GM18907 (cell line): ENCODE data around the gene CDIPT.

Experiments
- ATAC-seq: cut with Tn5 transposase; IDR thresholded peaks from one replicate; pipeline ENCODE4 v1.9.1; 2021; ENCODE audit warnings: mild to moderate bottlenecking, moderate library complexity; ENCODE audit not compliant: unreplicated experiment

Gene CDIPT

DNA sequence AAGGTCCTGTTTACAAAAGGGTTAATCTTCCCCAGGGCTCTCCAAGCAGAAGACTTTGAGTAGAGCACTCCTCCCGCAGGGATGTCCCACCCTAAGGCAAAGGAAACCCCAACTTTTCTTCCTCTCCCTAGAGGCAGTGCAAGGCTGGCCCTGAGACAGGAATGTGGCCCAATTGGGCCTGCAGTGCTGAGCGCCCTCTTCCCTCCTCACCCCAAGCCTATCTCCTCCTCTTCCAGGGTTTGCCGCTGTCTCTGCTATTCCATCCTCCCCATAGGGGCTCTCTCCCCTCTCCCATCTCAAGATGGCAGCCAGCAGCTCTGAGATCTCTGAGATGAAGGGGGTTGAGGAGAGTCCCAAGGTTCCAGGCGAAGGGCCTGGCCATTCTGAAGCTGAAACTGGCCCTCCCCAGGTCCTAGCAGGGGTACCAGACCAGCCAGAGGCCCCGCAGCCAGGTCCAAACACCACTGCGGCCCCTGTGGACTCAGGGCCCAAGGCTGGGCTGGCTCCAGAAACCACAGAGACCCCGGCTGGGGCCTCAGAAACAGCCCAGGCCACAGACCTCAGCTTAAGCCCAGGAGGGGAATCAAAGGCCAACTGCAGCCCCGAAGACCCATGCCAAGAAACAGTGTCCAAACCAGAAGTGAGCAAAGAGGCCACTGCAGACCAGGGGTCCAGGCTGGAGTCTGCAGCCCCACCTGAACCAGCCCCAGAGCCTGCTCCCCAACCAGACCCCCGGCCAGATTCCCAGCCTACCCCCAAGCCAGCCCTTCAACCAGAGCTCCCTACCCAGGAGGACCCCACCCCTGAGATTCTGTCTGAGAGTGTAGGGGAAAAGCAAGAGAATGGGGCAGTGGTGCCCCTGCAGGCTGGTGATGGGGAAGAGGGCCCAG lies 50.0 kb downstream of the CDIPT start:
- no peak for ATAC-seq

DNA sequence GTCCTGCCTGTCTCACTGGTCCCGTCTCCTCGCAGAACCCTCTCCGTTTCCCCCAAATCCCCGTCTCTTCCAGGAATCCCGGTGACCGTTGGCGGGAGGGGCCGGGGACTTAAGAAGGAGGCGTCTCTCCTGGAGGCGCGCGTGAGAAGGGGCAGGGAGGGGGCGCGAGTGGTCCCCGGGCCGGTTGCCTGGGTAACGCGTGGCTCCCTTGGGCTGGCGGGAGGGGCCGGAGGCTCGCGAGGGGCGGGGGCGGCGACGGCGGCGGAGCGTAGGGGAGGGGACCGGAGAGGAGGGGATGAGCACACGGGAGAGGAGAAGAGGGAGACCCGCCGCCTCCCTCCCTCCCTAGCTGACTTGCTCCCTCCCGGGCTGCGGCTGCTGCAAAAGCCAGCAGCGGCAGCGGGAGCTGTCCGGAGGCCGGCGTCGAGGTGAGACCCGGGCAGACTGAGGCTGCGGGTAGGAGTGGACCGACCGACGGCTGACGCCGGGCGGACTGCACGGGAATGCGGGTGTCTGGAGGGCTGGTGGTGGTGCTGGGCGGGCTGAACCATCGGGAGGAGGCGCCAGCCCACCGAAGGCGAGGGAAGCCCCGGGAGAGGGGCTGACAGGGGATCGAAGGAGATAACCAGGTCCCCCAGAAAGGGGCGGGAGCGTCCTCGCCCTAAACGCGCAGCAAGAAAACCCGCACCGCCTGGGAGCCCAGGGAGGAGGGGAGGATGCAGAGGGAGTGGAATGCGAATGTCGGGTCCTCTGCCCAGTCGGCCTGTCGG lies 50.9 kb downstream of the CDIPT start, which contains the start of gene PRRT2:
PRRT2 (plus strand) TSS at position 298 of the 770 bp plus-strand sequence. CDS start 862 bp downstream, outside the sequence.
- no peak for ATAC-seq

DNA sequence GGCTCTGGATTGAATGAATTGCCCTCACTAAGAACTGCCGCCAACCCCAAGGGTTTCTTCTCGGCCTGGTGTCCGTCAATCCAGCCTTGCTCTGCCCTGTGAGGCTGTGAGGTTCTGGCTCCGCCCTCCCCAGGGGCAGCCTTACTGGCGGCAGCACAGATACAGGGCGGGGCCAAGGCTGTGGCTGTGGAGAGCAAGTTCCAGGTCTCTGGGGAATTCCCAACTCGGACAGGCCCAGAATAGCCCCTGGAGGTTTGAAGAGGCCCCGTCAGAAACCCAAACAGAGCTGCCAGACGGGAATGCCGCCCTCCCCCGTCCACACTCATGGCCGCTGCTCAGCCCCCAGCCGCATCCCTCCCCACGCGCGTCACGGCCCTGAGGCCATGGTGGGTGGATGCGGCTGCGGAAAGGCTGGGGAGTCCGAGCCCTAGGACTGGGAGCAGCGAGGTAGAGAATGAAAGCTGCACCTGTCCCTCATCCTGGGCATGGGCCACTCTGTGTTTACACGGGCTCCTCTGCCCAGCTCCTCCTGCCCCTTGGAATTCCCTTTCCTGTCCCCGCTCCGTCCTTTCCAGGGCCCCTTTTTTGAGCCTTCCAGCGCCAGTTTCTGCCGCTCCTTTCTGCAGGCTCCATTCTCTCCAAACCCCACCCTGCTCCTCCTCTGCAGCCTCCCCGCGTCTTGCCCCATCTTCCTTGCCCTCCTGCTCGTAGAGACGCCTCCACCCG lies 51.7 kb downstream of the CDIPT start:
- ATAC-seq = peak; percentile 30

DNA sequence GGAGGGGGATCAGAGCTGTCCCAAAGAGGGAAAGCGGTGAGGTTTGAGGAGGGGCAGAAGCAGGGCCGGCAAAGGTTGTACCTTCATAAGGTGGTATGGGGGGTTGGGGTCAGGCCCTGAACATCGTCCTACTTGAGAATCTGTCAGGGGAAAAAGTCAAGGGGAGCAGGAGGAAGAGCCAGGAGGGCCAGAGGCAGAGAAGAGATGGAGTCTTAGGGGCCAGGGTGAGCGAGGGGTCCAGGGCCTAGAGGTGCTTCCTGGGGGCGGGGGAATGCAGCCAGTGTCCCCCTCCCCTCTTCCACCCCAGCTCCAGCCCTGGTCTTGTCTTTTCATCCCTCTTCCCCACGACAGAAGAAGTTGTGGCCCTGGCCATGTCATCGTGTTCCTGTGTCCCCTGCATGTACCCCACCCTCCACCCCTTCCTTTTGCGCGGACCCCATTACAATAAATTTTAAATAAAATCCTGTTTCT lies 52.3 kb downstream of the CDIPT start:
- no peak for ATAC-seq

DNA sequence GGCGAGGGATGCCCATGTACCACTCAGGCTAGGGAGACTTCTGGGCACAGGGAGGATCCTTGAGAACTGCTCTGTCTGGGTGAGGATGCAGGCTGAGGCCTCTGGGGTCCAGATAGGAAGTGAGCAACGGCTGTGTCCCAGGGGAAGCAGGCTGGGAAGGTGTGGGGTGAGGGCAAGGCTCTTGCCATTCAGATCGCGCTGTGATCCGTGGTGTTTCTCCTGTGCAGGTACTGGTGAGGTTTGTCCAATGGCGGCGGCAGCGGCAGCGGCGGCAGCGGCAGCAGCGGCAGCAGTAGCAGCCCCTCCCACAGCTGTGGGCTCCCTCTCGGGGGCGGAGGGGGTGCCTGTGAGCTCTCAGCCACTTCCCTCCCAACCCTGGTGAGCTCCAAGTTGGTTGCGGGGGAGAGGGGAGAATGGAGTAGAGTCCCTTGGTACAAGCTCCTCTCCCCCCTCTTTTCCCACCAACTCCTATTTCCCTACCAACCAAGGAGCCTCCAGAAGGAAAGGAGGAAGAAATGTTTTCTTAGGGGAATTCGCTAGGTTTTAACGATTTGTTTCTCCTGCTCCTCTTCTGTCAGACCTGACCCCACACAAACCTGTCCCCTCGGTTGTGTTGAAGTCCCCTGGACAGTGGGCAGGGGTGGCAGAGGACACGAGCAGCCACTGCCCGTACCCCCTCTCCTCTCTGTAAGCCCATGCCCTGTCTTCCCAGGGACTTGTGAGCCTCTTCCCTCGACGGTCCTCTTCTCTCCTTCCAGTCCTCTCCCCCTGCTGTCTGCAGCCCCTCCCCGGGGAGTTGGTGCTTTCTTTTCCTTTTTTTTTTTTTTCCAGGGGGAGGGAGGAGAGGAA lies 53.0 kb downstream of the CDIPT start:
- no peak for ATAC-seq

DNA sequence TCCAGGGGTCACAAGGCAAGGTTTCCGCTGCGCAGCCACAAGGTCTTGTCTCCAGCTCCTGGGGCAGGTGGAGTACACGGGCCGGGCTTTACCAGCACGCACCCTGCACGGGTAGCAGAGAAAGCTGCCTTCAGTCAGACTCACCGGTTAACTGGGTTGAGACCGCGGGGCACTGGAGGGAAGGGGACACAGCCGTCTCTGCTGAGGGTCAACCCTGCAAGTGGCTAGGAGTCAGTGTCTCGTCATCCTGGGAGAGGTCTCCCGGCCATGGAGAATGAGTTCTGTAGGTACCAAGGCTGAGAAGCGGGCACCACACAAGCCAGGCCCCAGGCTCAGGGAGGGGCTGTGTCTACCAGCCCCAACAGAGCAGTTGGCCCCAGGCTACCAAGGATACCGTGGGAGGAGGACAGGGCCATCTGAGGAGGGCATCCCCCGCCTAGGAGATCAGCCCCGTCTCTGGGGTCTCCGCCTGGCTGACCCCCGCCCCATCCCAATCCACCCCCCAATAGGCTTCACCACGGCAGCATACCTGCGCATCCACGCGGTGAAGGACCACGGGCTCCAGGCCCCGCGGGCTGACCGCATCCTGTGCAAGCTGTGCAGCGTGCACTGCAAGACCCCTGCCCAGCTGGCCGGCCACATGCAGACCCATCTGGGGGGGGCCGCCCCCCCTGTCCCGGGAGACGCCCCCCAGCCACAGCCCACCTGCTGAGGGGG lies 53.8 kb downstream of the CDIPT start:
- no peak for ATAC-seq
